ENCODE results near the gene PRG3.

Gene PRG3

GRCh38 chr11:57354699-57355098, 26.3 kb downstream of the PRG3 start:
- peaks cover 18% of the 10 kb centered on the region for H3K27me3 Mint-ChIP-seq (ENCODE audit: low read depth)
- TF ChIP-seq CTCF (IDR thresholded peaks at IDR 0.05; ENCODE audit: unreplicated experiment in 3 of 3) = no peak
- H3K27ac Mint-ChIP-seq = no peak overlapping the region
- H3K9me3 Mint-ChIP-seq = peaks cover 3% of the 10 kb centered on the region
- H3K4me1 Mint-ChIP-seq = peaks cover 43% of the 10 kb centered on the region
- peaks cover 5% of the 10 kb centered on the region for H3K36me3 Mint-ChIP-seq (ENCODE audit: low read depth)
- peak overlapping the region in 1 of 3 experiments; percentile 5 for H3K4me3 Mint-ChIP-seq

GRCh38 chr11:57353852-57354251, 27.1 kb downstream of the PRG3 start:
- H3K9me3 Mint-ChIP-seq = peaks cover 3% of the 10 kb centered on the region
- H3K4me3 Mint-ChIP-seq = no peak overlapping the region
- H3K27ac Mint-ChIP-seq = peak overlapping the region in 1 of 3 experiments; percentile 4
- H3K36me3 Mint-ChIP-seq (ENCODE audit: low read depth) = peaks cover 5% of the 10 kb centered on the region
- H3K27me3 Mint-ChIP-seq (ENCODE audit: low read depth) = peaks cover 14% of the 10 kb centered on the region
- TF ChIP-seq CTCF (IDR thresholded peaks at IDR 0.05; ENCODE audit: unreplicated experiment in 3 of 3) = no peak
- H3K4me1 Mint-ChIP-seq = peaks cover 40% of the 10 kb centered on the region

DNA sequence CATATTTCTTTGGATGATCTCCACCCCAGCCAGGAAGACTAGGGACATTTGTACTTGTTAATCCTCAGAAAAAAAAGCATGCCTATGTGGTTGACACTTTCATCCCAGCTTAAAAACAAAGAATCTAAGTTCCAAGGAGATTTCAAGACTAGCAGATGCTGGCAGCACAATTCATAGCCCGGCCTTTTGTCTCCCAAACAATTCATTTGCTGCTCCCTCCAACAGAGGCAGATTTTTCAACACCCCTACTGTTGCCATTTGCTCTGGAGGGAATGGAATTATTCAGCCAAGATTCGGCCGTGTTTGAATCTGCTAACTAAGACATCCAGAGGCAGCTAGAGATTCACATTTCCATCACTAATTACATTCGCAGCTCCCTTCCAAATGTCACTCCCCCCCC, 27.5 kb downstream of the PRG3 start:
- Mint-ChIP-seq H3K27ac (peak overlapping the region in 2 of 3 experiments; percentile 6 to 14), H3K9me3 (peaks cover 3% of the 10 kb centered on the region), H3K4me3 (no peak overlapping the region), H3K27me3 (ENCODE audit: low read depth) (peaks cover 10% of the 10 kb centered on the region), H3K36me3 (ENCODE audit: low read depth) (peaks cover 5% of the 10 kb centered on the region), H3K4me1 (peaks cover 40% of the 10 kb centered on the region)
- TF ChIP-seq CTCF (IDR thresholded peaks at IDR 0.05; ENCODE audit: unreplicated experiment in 3 of 3) = no peak

GRCh38 chr11:57353036-57353435, 27.9 kb downstream of the PRG3 start:
- H3K4me3 Mint-ChIP-seq = no peak overlapping the region
- peak overlapping the region in 2 of 3 experiments; percentile 6 to 14 for H3K27ac Mint-ChIP-seq
- H3K4me1 Mint-ChIP-seq = peaks cover 39% of the 10 kb centered on the region
- peaks cover 3% of the 10 kb centered on the region for H3K9me3 Mint-ChIP-seq
- no peak for TF ChIP-seq CTCF (IDR thresholded peaks at IDR 0.05; ENCODE audit: unreplicated experiment in 3 of 3)
- H3K27me3 Mint-ChIP-seq (ENCODE audit: low read depth) = peaks cover 10% of the 10 kb centered on the region
- peaks cover 5% of the 10 kb centered on the region for H3K36me3 Mint-ChIP-seq (ENCODE audit: low read depth)

DNA sequence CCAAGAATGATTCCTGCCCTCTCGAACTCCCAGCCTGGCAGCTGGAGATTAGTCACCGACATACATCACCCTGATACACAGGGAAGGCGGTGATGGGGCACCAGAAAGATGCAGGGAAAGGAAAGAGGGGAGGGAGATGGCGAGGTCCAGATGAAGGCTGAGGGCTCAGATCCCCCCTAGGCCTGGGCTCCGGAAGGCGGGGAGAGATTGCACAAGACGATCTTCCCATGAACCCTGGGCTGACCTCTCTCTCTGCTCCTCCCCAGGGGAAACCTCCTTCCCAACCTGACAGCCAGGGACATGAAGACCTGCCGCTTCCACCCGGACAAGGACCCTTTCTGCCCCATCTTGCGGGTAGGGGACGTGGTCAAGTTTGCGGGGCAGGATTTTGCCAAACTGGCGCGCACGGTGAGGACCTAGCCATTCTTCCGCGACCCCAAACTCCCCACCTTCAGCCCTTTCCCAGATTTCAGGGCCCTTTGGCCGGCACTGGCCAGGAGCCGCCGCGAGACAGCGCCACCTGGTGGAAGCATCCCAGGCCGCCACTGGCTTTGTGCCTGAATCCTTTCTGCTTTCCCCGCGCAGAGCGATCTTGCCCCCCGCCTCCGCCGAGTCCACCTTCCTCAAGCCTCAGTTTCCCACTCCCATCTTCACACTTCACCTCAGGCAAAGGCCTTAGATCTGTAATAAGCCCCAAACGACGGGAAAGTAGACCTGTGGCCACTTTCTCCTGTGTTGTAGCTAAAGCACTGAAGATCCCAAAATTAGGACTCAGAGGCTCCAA, 31.3 kb downstream of the PRG3 start:
- TF ChIP-seq CTCF (IDR thresholded peaks at IDR 0.05; ENCODE audit: unreplicated experiment in 3 of 3) = peak; percentile 76 to 85 (median 85)
- no peak overlapping the region for H3K4me3 Mint-ChIP-seq
- H3K4me1 Mint-ChIP-seq = peaks cover 47% of the 10 kb centered on the region
- H3K9me3 Mint-ChIP-seq = peaks cover 3% of the 10 kb centered on the region
- H3K27ac Mint-ChIP-seq = peak overlapping the region in 1 of 3 experiments; percentile 37
- peaks cover 7% of the 10 kb centered on the region for H3K27me3 Mint-ChIP-seq (ENCODE audit: low read depth)
- peaks cover 5% of the 10 kb centered on the region for H3K36me3 Mint-ChIP-seq (ENCODE audit: low read depth)

Measured in nephron (organoid).